Measurements from ENCODE around the gene NLK. TPM values are rescaled to one million over a fixed set of nuclear protein-coding genes. Genes with fewer than 3 reads are reported as not detected.
"Not testable (repeated sequence)": the region's sequence is repeated elsewhere in the genome, so short reads cannot be mapped to it uniquely, and the experiment has no call there.

The NLK gene
- total RNA-seq, 6 donors from 2014 or later: 16.1 to 34.5 (median 19.9) TPM

GRCh38 chr17:28242791-28243190, 200.3 kb downstream of the NLK start:
- Histone ChIP-seq H3K4me3 (no peak overlapping the region), H3K36me3 (no peaks in the 10 kb centered on the region), H3K27ac (no peak overlapping the region), H3K27me3 (no peaks in the 10 kb centered on the region), H3K9me3 (no peaks in the 10 kb centered on the region), H3K4me1 (peaks cover 0 to 9% (median 0%) of the 10 kb centered on the region in 4 donors)
- no peak for ATAC-seq (ENCODE audit: low FRiP score in 2 of 2)
- no peak for DNase-seq
- TF ChIP-seq CTCF (IDR thresholded peaks at IDR 0.05) (no peak), POLR2AphosphoS5 (IDR thresholded peaks at IDR 0.05) (no peak), EP300 (IDR thresholded peaks at IDR 0.05) (no peak)
- 84 to 89% methylated on average over 6 of the region's 6 CpGs for WGBS, 2 donors

- H3K27me3 ChIP-seq; H3K36me3 ChIP-seq; H3K9me3 ChIP-seq; DNase-seq; H3K27ac ChIP-seq; H3K4me3 ChIP-seq; H3K4me1 ChIP-seq; ATAC-seq (ENCODE audit: low FRiP score in 2 of 2): not testable (repeated sequence)
- 82 to 85% methylated on average over 4 of the region's 4 CpGs for WGBS, 2 donors
Measured at GRCh38 chr17:28243268-28243667, 200.8 kb downstream of the NLK start.

- no peaks in the 10 kb centered on the region for H3K36me3 ChIP-seq
- no peak for DNase-seq
- no peak for ATAC-seq (ENCODE audit: low FRiP score in 2 of 2)
- no peaks in the 10 kb centered on the region for H3K9me3 ChIP-seq
- peaks cover 0 to 9% (median 0%) of the 10 kb centered on the region in 4 donors for H3K4me1 ChIP-seq
- H3K27ac ChIP-seq: no peak overlapping the region
- no peak overlapping the region for H3K4me3 ChIP-seq
- H3K27me3 ChIP-seq: no peaks in the 10 kb centered on the region
- 90 to 94% methylated on average over 3 to 4 of the region's 4 CpGs for WGBS, 2 donors
- TF ChIP-seq EP300 (IDR thresholded peaks at IDR 0.05) (no peak), POLR2AphosphoS5 (IDR thresholded peaks at IDR 0.05) (no peak)
Measured at GRCh38 chr17:28244446-28244845, 202.0 kb downstream of the NLK start.

Small RNAs within 50 kb of the gene (small RNA-seq; reads per million reads assigned to genes)
- gene RF00006 (0 reads per million in 4 donors), gene RF00156 (0 reads per million in 4 donors), gene RF00601 (0 reads per million in 4 donors), gene RPS29P22 (0 reads per million in 4 donors)

Other genes with a start within 250 kb of the NLK start
- 1 to 10 TPM in 2 of 6 donors, under 1 TPM in 3, not detected in 1; 0.29 to 1.7 (median 0.78) TPM for gene NOS2, start 242.1 kb upstream of the NLK start, total RNA-seq
- 10 to 100 TPM in 5 of 6 donors, 1 to 10 TPM in 1; 9.1 to 26.8 (median 14.4) TPM for gene LYRM9, start 149.3 kb upstream of the NLK start, total RNA-seq

Measured in upper lobe of left lung (tissue), 6 donors.